GM23338 (cell line): ENCODE measurements around the gene TRABD2A. TPM values are rescaled to one million over a fixed set of nuclear protein-coding genes. Genes with fewer than 3 reads are reported as not detected.

Experiments used
- ATAC-seq: fragments of 200-7000 bp; cut with Tn5 transposase; 3 replicates; pipeline ENCODE4 v1.9.1; 2020
- DNase-seq: peaks from one replicate; pipeline ENCODE4 v3.0.0-alpha.2; 2015; ENCODE audit warnings: low spot score
- H2AFZ ChIP-seq: fragments of 200-600 bp; sonication (generic); 2 replicates; pipeline ENCODE4 v1.8.0; 2016; ENCODE audit warnings: antibody characterized with exemption, mild to moderate bottlenecking, moderate library complexity
- H3F3A ChIP-seq: fragments of 200-600 bp; sonication (generic); replicated peaks from 2 replicates; pipeline ENCODE4 v1.8.0; 2017; ENCODE audit warnings: antibody characterized with exemption, mixed run types, low read depth
- H3K27ac ChIP-seq: fragments of 200-600 bp; sonication (generic); 2 replicates; pipeline ENCODE4 v1.6.1; 2016; ENCODE audit warnings: low read depth
- H3K27me3 ChIP-seq: fragments of 200-600 bp; sonication (generic); 2 replicates; pipeline ENCODE4 v1.8.0; 2016; ENCODE audit warnings: mild to moderate bottlenecking, mixed run types, moderate library complexity; ENCODE audit not compliant: insufficient read depth
- H3K36me3 ChIP-seq: fragments of 200-600 bp; sonication (generic); 2 replicates; pipeline ENCODE4 v1.8.0; 2016; ENCODE audit warnings: mild to moderate bottlenecking; ENCODE audit not compliant: insufficient read depth
- H3K4me1 ChIP-seq: fragments of 200-600 bp; sonication (generic); 2 replicates; pipeline ENCODE4 v1.8.0; 2016; ENCODE audit warnings: mild to moderate bottlenecking, moderate library complexity; ENCODE audit not compliant: insufficient read depth
- H3K4me2 ChIP-seq: fragments of 200-600 bp; sonication (generic); 2 replicates; pipeline ENCODE4 v1.7.1; 2017; ENCODE audit warnings: mixed run types
- H3K4me3 ChIP-seq: fragments of 200-600 bp; sonication (generic); 2 replicates; pipeline ENCODE4 v1.6.1; 2016; ENCODE audit warnings: mixed run types
- H3K79me2 ChIP-seq: fragments of 200-600 bp; sonication (generic); replicated peaks from 2 replicates; pipeline ENCODE4 v1.8.0; 2017; ENCODE audit warnings: mild to moderate bottlenecking; ENCODE audit not compliant: insufficient read depth
- H3K9me2 ChIP-seq: fragments of 200-600 bp; sonication (generic); 2 replicates; pipeline ENCODE4 v1.8.0; 2017; ENCODE audit not compliant: insufficient read depth
- H4K20me1 ChIP-seq: fragments of 200-600 bp; sonication (generic); replicated peaks from 2 replicates; pipeline ENCODE4 v1.8.0; 2017; ENCODE audit warnings: mild to moderate bottlenecking; ENCODE audit not compliant: insufficient read depth
- H3K27ac Mint-ChIP-seq: 2 replicates; pipeline ENCODE4 v1.8.0; 2020; ENCODE audit warnings: inconsistent platforms, mild to moderate bottlenecking, moderate library complexity, mixed read lengths
- H3K27me3 Mint-ChIP-seq: 3 replicates; pipeline ENCODE4 v1.8.0; 2022; ENCODE audit warnings: low read depth, mild to moderate bottlenecking, moderate library complexity, mixed read lengths, inconsistent platforms; ENCODE audit not compliant: insufficient read depth, poor library complexity
- H3K36me3 Mint-ChIP-seq: 3 replicates; pipeline ENCODE4 v1.8.0; 2021; ENCODE audit warnings: low read depth, mild to moderate bottlenecking, inconsistent platforms, moderate library complexity, mixed read lengths
- H3K4me1 Mint-ChIP-seq: 3 replicates; pipeline ENCODE4 v1.8.0; 2020; ENCODE audit warnings: mild to moderate bottlenecking, inconsistent platforms, mixed read lengths
- H3K4me3 Mint-ChIP-seq: 3 replicates; pipeline ENCODE4 v1.8.0; 2021; ENCODE audit warnings: moderate library complexity, mild to moderate bottlenecking, inconsistent platforms, mixed read lengths
- H3K9me3 Mint-ChIP-seq: 3 replicates; pipeline ENCODE4 v1.8.0; 2020; ENCODE audit warnings: moderate library complexity, mild to moderate bottlenecking, inconsistent platforms, mixed read lengths
- CTCF ChIP-seq, 2 experiments: fragments of 200-600 bp in 1 of 2; sonication (generic) in 1 of 2; conservative IDR thresholded peaks; 2 replicates each; pipeline versions ENCODE4 v1.5.1 to v1.6.1; 2016 to 2017; ENCODE audit warnings: antibody characterized with exemption in 2 of 2, low read depth in 2 of 2, mild to moderate bottlenecking in 2 of 2, moderate library complexity in 1 of 2
- ETS1 ChIP-seq: IDR thresholded peaks from 2 replicates; pipeline ENCODE4 v1.6.1; 2016; ENCODE audit warnings: antibody characterized with exemption
- EZH2 ChIP-seq: fragments of 200-600 bp; sonication (generic); IDR thresholded peaks from one replicate; pipeline ENCODE4 v1.8.0; 2017; ENCODE audit warnings: antibody characterized with exemption, mild to moderate bottlenecking, low read depth; ENCODE audit not compliant: unreplicated experiment
- EZH2phosphoT487 ChIP-seq: fragments of 200-600 bp; sonication (generic); IDR thresholded peaks from one replicate; pipeline ENCODE4 v1.8.1; 2018; ENCODE audit warnings: antibody characterized with exemption; ENCODE audit not compliant: unreplicated experiment
- JUNB ChIP-seq: IDR thresholded peaks from one replicate; pipeline ENCODE4 v1.6.1; 2016; ENCODE audit warnings: antibody characterized with exemption; ENCODE audit not compliant: unreplicated experiment
- NANOG ChIP-seq: IDR thresholded peaks from 2 replicates; pipeline ENCODE4 v1.6.1; 2016; ENCODE audit warnings: antibody characterized with exemption, borderline replicate concordance
- POLR2AphosphoS5 ChIP-seq: IDR thresholded peaks from 2 replicates; pipeline ENCODE4 v1.6.1; 2016; ENCODE audit warnings: antibody characterized with exemption, low read depth
- REST ChIP-seq: IDR thresholded peaks from one replicate; pipeline ENCODE4 v1.6.1; 2018; ENCODE audit warnings: antibody characterized with exemption; ENCODE audit not compliant: unreplicated experiment
- STAT1 ChIP-seq: IDR thresholded peaks from one replicate; pipeline ENCODE4 v1.6.1; 2016; ENCODE audit warnings: antibody characterized with exemption; ENCODE audit not compliant: unreplicated experiment
- ZNF114 ChIP-seq: fragments of 250-450 bp; sonication (Bioruptor Pico); IDR thresholded peaks from 2 replicates; pipeline ENCODE4 v1.5.0; 2020; ENCODE audit warnings: mild to moderate bottlenecking, moderate library complexity
- ZNF331 ChIP-seq: fragments of 250-450 bp; sonication (Bioruptor Pico); IDR thresholded peaks from 2 replicates; pipeline ENCODE4 v1.5.0; 2020; ENCODE audit warnings: low read depth, mild to moderate bottlenecking, moderate library complexity
- ZNF462 ChIP-seq: fragments of 250-450 bp; sonication (Bioruptor Pico); IDR thresholded peaks from 2 replicates; pipeline ENCODE4 v1.5.0; 2020; ENCODE audit warnings: mild to moderate bottlenecking, moderate library complexity
- polyA plus RNA-seq: library from polyadenylated mRNA; unstranded; fragments of >200 nt; fragmentation: Nextera tagmentation; extraction: Ambion mirVana; gene quantifications from 2 replicates; pipeline ENCODE4 v1.2.1, GENCODE V29; 2016
- total RNA-seq: library from RNA; depleted of rRNA; stranded (reverse); fragments of >200 nt; shearing (Covaris generic); gene quantifications from 2 replicates; pipeline ENCODE4 v1.2.3, GENCODE V29; 2014

The TRABD2A gene
- total and polyA plus RNA-seq, 2 experiments from 2014 or later = 5.5 to 12.1 TPM

- no peaks in the 10 kb centered on the region for H3K9me3 Mint-ChIP-seq
- H3K27me3 Mint-ChIP-seq = no peaks in the 10 kb centered on the region
Observed at GRCh38 chr2:84782717-84783442, 98.0 kb downstream of the TRABD2A start.

More at GRCh38 chr2:84782717-84783442, 98.0 kb downstream of the TRABD2A start:
- Histone ChIP-seq H3K27ac (no peak overlapping the region), H3K79me2 (no peaks in the 10 kb centered on the region), H3K9me2 (0 out of 2 replicates have a peak, but pooled peaks cover 3% of the 10 kb centered on the region), H3K4me2 (no peak overlapping the region), H2AFZ (peak overlapping the region; percentile 93), H3K36me3 (no peaks in the 10 kb centered on the region), H3K4me3 (no peak overlapping the region), H4K20me1 (no peaks in the 10 kb centered on the region), H3K4me1 (peaks cover 10% of the 10 kb centered on the region; the same call in 1 of the 2 replicates), H3F3A (no peaks in the 10 kb centered on the region), H3K27me3 (no peaks in the 10 kb centered on the region)
- Mint-ChIP-seq H3K4me1 (peaks cover 16% of the 10 kb centered on the region), H3K27ac (no peak overlapping the region), H3K36me3 (no peaks in the 10 kb centered on the region), H3K4me3 (no peak overlapping the region)
- ATAC-seq = no peak
- TF ChIP-seq CTCF (conservative IDR thresholded peaks at IDR 0.05; ENCODE audit: low read depth in 2 of 2) = no peak
- no peak for TF ChIP-seq NANOG
- no peak for TF ChIP-seq EZH2phosphoT487
- no peak for TF ChIP-seq ETS1
- no peak for TF ChIP-seq EZH2
- TF ChIP-seq REST = no peak
- no peak for TF ChIP-seq STAT1
- no peak for TF ChIP-seq ZNF114 (CRISPR knock-in tag)
- no peak for TF ChIP-seq ZNF331 (CRISPR knock-in tag)
- TF ChIP-seq ZNF462 = no peak
- TF ChIP-seq POLR2AphosphoS5 = no peak
- TF ChIP-seq JUNB = no peak
- DNase-seq = no peak
